ENCODE measurements around the gene ZFYVE28.

ZFYVE28 gene

GRCh38 chr4:2302387-2303119 is 115.9 kb downstream of the ZFYVE28 start:
- Histone ChIP-seq H3K9me3 (ENCODE audit: control insufficient read depth, insufficient read depth, low read length) (no peaks in the 10 kb centered on the region), H3K36me3 (ENCODE audit: control insufficient read depth, insufficient read depth, low read length) (no peaks in the 10 kb centered on the region), H3K4me1 (ENCODE audit: control insufficient read depth, insufficient read depth, low read length) (no peaks in the 10 kb centered on the region), H3K4me3 (ENCODE audit: low read depth, low read length) (no peak overlapping the region), H3K27ac (ENCODE audit: low read depth, low read length) (no peak overlapping the region), H3K9ac (ENCODE audit: low read depth, low read length) (no peak overlapping the region), H3K27me3 (ENCODE audit: control insufficient read depth, insufficient read depth, low read length) (no peaks in the 10 kb centered on the region)

GRCh38 chr4:2301806-2302205 is 116.6 kb downstream of the ZFYVE28 start:
- no peaks in the 10 kb centered on the region for H3K9me3 ChIP-seq (ENCODE audit: control insufficient read depth, insufficient read depth, low read length)
- no peaks in the 10 kb centered on the region for H3K27me3 ChIP-seq (ENCODE audit: control insufficient read depth, insufficient read depth, low read length)
- H3K9ac ChIP-seq (ENCODE audit: low read depth, low read length), result no peak overlapping the region
- H3K4me1 ChIP-seq (ENCODE audit: control insufficient read depth, insufficient read depth, low read length), result no peaks in the 10 kb centered on the region
- H3K4me3 ChIP-seq (ENCODE audit: low read depth, low read length), result no peak overlapping the region
- H3K36me3 ChIP-seq (ENCODE audit: control insufficient read depth, insufficient read depth, low read length), result no peaks in the 10 kb centered on the region
- no peak overlapping the region for H3K27ac ChIP-seq (ENCODE audit: low read depth, low read length)

- H3K27ac ChIP-seq (ENCODE audit: low read depth, low read length), result no peak overlapping the region
- H3K36me3 ChIP-seq (ENCODE audit: control insufficient read depth, insufficient read depth, low read length), result no peaks in the 10 kb centered on the region
- H3K4me3 ChIP-seq (ENCODE audit: low read depth, low read length), result no peak overlapping the region
- no peak overlapping the region for H3K9ac ChIP-seq (ENCODE audit: low read depth, low read length)
- no peaks in the 10 kb centered on the region for H3K9me3 ChIP-seq (ENCODE audit: control insufficient read depth, insufficient read depth, low read length)
- no peaks in the 10 kb centered on the region for H3K27me3 ChIP-seq (ENCODE audit: control insufficient read depth, insufficient read depth, low read length)
- no peaks in the 10 kb centered on the region for H3K4me1 ChIP-seq (ENCODE audit: control insufficient read depth, insufficient read depth, low read length)
Observed at GRCh38 chr4:2301225-2301642, 117.2 kb downstream of the ZFYVE28 start.

- Histone ChIP-seq H3K9ac (ENCODE audit: low read depth, low read length) (no peak overlapping the region), H3K36me3 (ENCODE audit: control insufficient read depth, insufficient read depth, low read length) (no peaks in the 10 kb centered on the region), H3K4me3 (ENCODE audit: low read depth, low read length) (no peak overlapping the region), H3K9me3 (ENCODE audit: control insufficient read depth, insufficient read depth, low read length) (no peaks in the 10 kb centered on the region), H3K27ac (ENCODE audit: low read depth, low read length) (no peak overlapping the region), H3K27me3 (ENCODE audit: control insufficient read depth, insufficient read depth, low read length) (no peaks in the 10 kb centered on the region), H3K4me1 (ENCODE audit: control insufficient read depth, insufficient read depth, low read length) (no peaks in the 10 kb centered on the region)
Observed at GRCh38 chr4:2300431-2301224, 117.8 kb downstream of the ZFYVE28 start.

GRCh38 chr4:2299794-2300193 is 118.7 kb downstream of the ZFYVE28 start:
- Histone ChIP-seq H3K9ac (ENCODE audit: low read depth, low read length) (no peak overlapping the region), H3K27me3 (ENCODE audit: control insufficient read depth, insufficient read depth, low read length) (no peaks in the 10 kb centered on the region), H3K9me3 (ENCODE audit: control insufficient read depth, insufficient read depth, low read length) (no peaks in the 10 kb centered on the region), H3K36me3 (ENCODE audit: control insufficient read depth, insufficient read depth, low read length) (no peaks in the 10 kb centered on the region), H3K4me1 (ENCODE audit: control insufficient read depth, insufficient read depth, low read length) (no peaks in the 10 kb centered on the region), H3K4me3 (ENCODE audit: low read depth, low read length) (no peak overlapping the region), H3K27ac (ENCODE audit: low read depth, low read length) (no peak overlapping the region)

GRCh38 chr4:2298532-2298991 is 119.9 kb downstream of the ZFYVE28 start:
- H3K9ac ChIP-seq (ENCODE audit: low read depth, low read length), result no peak overlapping the region
- no peak overlapping the region for H3K4me3 ChIP-seq (ENCODE audit: low read depth, low read length)
- no peaks in the 10 kb centered on the region for H3K36me3 ChIP-seq (ENCODE audit: control insufficient read depth, insufficient read depth, low read length)
- no peak overlapping the region for H3K27ac ChIP-seq (ENCODE audit: low read depth, low read length)
- no peaks in the 10 kb centered on the region for H3K27me3 ChIP-seq (ENCODE audit: control insufficient read depth, insufficient read depth, low read length)
- no peaks in the 10 kb centered on the region for H3K4me1 ChIP-seq (ENCODE audit: control insufficient read depth, insufficient read depth, low read length)
- H3K9me3 ChIP-seq (ENCODE audit: control insufficient read depth, insufficient read depth, low read length), result no peaks in the 10 kb centered on the region

GRCh38 chr4:2297606-2298531 is 120.6 kb downstream of the ZFYVE28 start:
- Histone ChIP-seq H3K27ac (ENCODE audit: low read depth, low read length) (no peak overlapping the region), H3K4me3 (ENCODE audit: low read depth, low read length) (no peak overlapping the region), H3K27me3 (ENCODE audit: control insufficient read depth, insufficient read depth, low read length) (no peaks in the 10 kb centered on the region), H3K36me3 (ENCODE audit: control insufficient read depth, insufficient read depth, low read length) (no peaks in the 10 kb centered on the region), H3K9me3 (ENCODE audit: control insufficient read depth, insufficient read depth, low read length) (no peaks in the 10 kb centered on the region), H3K9ac (ENCODE audit: low read depth, low read length) (no peak overlapping the region), H3K4me1 (ENCODE audit: control insufficient read depth, insufficient read depth, low read length) (no peaks in the 10 kb centered on the region)

- H3K27ac ChIP-seq (ENCODE audit: low read depth, low read length), result no peak overlapping the region
- H3K36me3 ChIP-seq (ENCODE audit: control insufficient read depth, insufficient read depth, low read length), result no peaks in the 10 kb centered on the region
- no peaks in the 10 kb centered on the region for H3K4me1 ChIP-seq (ENCODE audit: control insufficient read depth, insufficient read depth, low read length)
- H3K4me3 ChIP-seq (ENCODE audit: low read depth, low read length), result no peak overlapping the region
- H3K9ac ChIP-seq (ENCODE audit: low read depth, low read length), result no peak overlapping the region
- H3K9me3 ChIP-seq (ENCODE audit: control insufficient read depth, insufficient read depth, low read length), result no peaks in the 10 kb centered on the region
- no peaks in the 10 kb centered on the region for H3K27me3 ChIP-seq (ENCODE audit: control insufficient read depth, insufficient read depth, low read length)
Observed at GRCh38 chr4:2296631-2297601, 121.5 kb downstream of the ZFYVE28 start.

- H3K4me1 ChIP-seq (ENCODE audit: control insufficient read depth, insufficient read depth, low read length), result no peaks in the 10 kb centered on the region
- H3K27ac ChIP-seq (ENCODE audit: low read depth, low read length), result no peak overlapping the region
- no peaks in the 10 kb centered on the region for H3K9me3 ChIP-seq (ENCODE audit: control insufficient read depth, insufficient read depth, low read length)
- no peak overlapping the region for H3K9ac ChIP-seq (ENCODE audit: low read depth, low read length)
- H3K36me3 ChIP-seq (ENCODE audit: control insufficient read depth, insufficient read depth, low read length), result no peaks in the 10 kb centered on the region
- no peaks in the 10 kb centered on the region for H3K27me3 ChIP-seq (ENCODE audit: control insufficient read depth, insufficient read depth, low read length)
- H3K4me3 ChIP-seq (ENCODE audit: low read depth, low read length), result no peak overlapping the region
Observed at GRCh38 chr4:2295900-2296442, 122.5 kb downstream of the ZFYVE28 start.

- no peaks in the 10 kb centered on the region for H3K4me1 ChIP-seq (ENCODE audit: control insufficient read depth, insufficient read depth, low read length)
- no peak overlapping the region for H3K27ac ChIP-seq (ENCODE audit: low read depth, low read length)
- H3K9ac ChIP-seq (ENCODE audit: low read depth, low read length), result no peak overlapping the region
- H3K4me3 ChIP-seq (ENCODE audit: low read depth, low read length), result no peak overlapping the region
- no peaks in the 10 kb centered on the region for H3K9me3 ChIP-seq (ENCODE audit: control insufficient read depth, insufficient read depth, low read length)
- H3K27me3 ChIP-seq (ENCODE audit: control insufficient read depth, insufficient read depth, low read length), result no peaks in the 10 kb centered on the region
- no peaks in the 10 kb centered on the region for H3K36me3 ChIP-seq (ENCODE audit: control insufficient read depth, insufficient read depth, low read length)
Observed at GRCh38 chr4:2295500-2295899, 122.9 kb downstream of the ZFYVE28 start.
